ENCODE measurements around the gene FCAR.

- TF ChIP-seq POLR2AphosphoS5 (IDR thresholded peaks at IDR 0.05; ENCODE audit: low read depth, low read length) (no peak), REST (IDR thresholded peaks at IDR 0.05; ENCODE audit: insufficient read depth in 1 of 2, low read depth in 2 of 2, low read length in 2 of 2) (no peak), SIN3A (IDR thresholded peaks at IDR 0.05; ENCODE audit: borderline replicate concordance, insufficient read depth, low read length) (no peak), TAF1 (IDR thresholded peaks at IDR 0.05; ENCODE audit: borderline replicate concordance, insufficient read depth, low read length) (no peak), FOXP2 (optimal IDR thresholded peaks at IDR 0.05; ENCODE audit: borderline replicate concordance, extremely low read depth, extremely low read length, insufficient read depth) (no peak)
These were observed 15.5 kb downstream of the FCAR start for GRCh38 chr19:54889566-54889965.
